ENCODE data around the gene TSKS.

The TSKS gene

GRCh38 chr19:49779731-49780555, 16.8 kb upstream of the TSKS start:
- Histone ChIP-seq H3K9me3 (ENCODE audit: control insufficient read depth, insufficient read depth, low read depth, low read length) (no peaks in the 10 kb centered on the region), H3K27ac (ENCODE audit: low read depth, low read length) (no peak overlapping the region), H3K9ac (ENCODE audit: low read length) (no peak overlapping the region), H3K4me3 (ENCODE audit: low read depth, low read length) (no peak overlapping the region), H3K36me3 (ENCODE audit: control insufficient read depth, insufficient read depth, low read length) (peaks cover 19% of the 10 kb centered on the region), H3K4me1 (ENCODE audit: control insufficient read depth, insufficient read depth, low read length) (peaks cover 12% of the 10 kb centered on the region; the same call in 1 of the 2 replicates), H3K27me3 (ENCODE audit: control insufficient read depth, insufficient read depth, low read length) (no peaks in the 10 kb centered on the region)

- Histone ChIP-seq H3K27ac (ENCODE audit: low read depth, low read length) (no peak overlapping the region), H3K27me3 (ENCODE audit: control insufficient read depth, insufficient read depth, low read length) (no peaks in the 10 kb centered on the region), H3K36me3 (ENCODE audit: control insufficient read depth, insufficient read depth, low read length) (no peaks in the 10 kb centered on the region), H3K9ac (ENCODE audit: low read length) (no peak overlapping the region), H3K4me1 (ENCODE audit: control insufficient read depth, insufficient read depth, low read length) (peaks cover 12% of the 10 kb centered on the region; the same call in 1 of the 2 replicates), H3K9me3 (ENCODE audit: control insufficient read depth, insufficient read depth, low read depth, low read length) (no peaks in the 10 kb centered on the region), H3K4me3 (ENCODE audit: low read depth, low read length) (no peak overlapping the region)
Measured at GRCh38 chr19:49776371-49776764, 13.3 kb upstream of the TSKS start.

GRCh38 chr19:49775742-49776370, 12.8 kb upstream of the TSKS start:
- H3K4me3 ChIP-seq (ENCODE audit: low read depth, low read length), result no peak overlapping the region
- H3K27ac ChIP-seq (ENCODE audit: low read depth, low read length), result no peak overlapping the region
- H3K36me3 ChIP-seq (ENCODE audit: control insufficient read depth, insufficient read depth, low read length), result no peaks in the 10 kb centered on the region
- H3K27me3 ChIP-seq (ENCODE audit: control insufficient read depth, insufficient read depth, low read length), result no peaks in the 10 kb centered on the region
- no peaks in the 10 kb centered on the region for H3K9me3 ChIP-seq (ENCODE audit: control insufficient read depth, insufficient read depth, low read depth, low read length)
- H3K4me1 ChIP-seq (ENCODE audit: control insufficient read depth, insufficient read depth, low read length), result peaks cover 7% of the 10 kb centered on the region; the same call in 1 of the 2 replicates
- no peak overlapping the region for H3K9ac ChIP-seq (ENCODE audit: low read length)

DNA sequence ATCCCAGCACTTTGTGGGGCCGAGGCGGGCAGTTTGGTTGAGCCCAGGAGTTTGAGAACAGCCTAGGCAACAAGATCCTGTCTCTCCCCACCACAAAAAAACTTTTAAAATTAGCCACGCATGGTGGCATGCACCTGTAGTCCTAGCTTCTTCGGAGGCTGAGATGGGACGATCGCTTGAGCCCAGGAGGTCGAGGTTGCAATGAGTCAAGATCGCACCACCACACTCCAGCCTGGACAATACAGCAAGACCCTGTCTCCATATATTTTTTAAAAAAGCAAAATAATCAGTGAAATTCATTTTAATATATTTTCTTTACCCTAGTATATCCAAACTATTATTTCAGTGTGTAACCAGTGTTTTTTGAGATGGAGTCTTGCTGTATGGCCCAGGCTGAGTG, 11.9 kb upstream of the TSKS start:
- no peak overlapping the region for H3K27ac ChIP-seq (ENCODE audit: low read depth, low read length)
- no peak overlapping the region for H3K4me3 ChIP-seq (ENCODE audit: low read depth, low read length)
- no peaks in the 10 kb centered on the region for H3K36me3 ChIP-seq (ENCODE audit: control insufficient read depth, insufficient read depth, low read length)
- no peaks in the 10 kb centered on the region for H3K27me3 ChIP-seq (ENCODE audit: control insufficient read depth, insufficient read depth, low read length)
- no peaks in the 10 kb centered on the region for H3K9me3 ChIP-seq (ENCODE audit: control insufficient read depth, insufficient read depth, low read depth, low read length)
- no peak overlapping the region for H3K9ac ChIP-seq (ENCODE audit: low read length)
- peaks cover 4% of the 10 kb centered on the region; the same call in 1 of the 2 replicates for H3K4me1 ChIP-seq (ENCODE audit: control insufficient read depth, insufficient read depth, low read length)

GRCh38 chr19:49773663-49774350, 10.7 kb upstream of the TSKS start:
- Histone ChIP-seq H3K9me3 (ENCODE audit: control insufficient read depth, insufficient read depth, low read depth, low read length) (no peaks in the 10 kb centered on the region), H3K9ac (ENCODE audit: low read length) (no peak overlapping the region), H3K36me3 (ENCODE audit: control insufficient read depth, insufficient read depth, low read length) (no peaks in the 10 kb centered on the region), H3K27me3 (ENCODE audit: control insufficient read depth, insufficient read depth, low read length) (no peaks in the 10 kb centered on the region), H3K4me1 (ENCODE audit: control insufficient read depth, insufficient read depth, low read length) (peaks cover 4% of the 10 kb centered on the region; the same call in 1 of the 2 replicates), H3K27ac (ENCODE audit: low read depth, low read length) (no peak overlapping the region), H3K4me3 (ENCODE audit: low read depth, low read length) (no peak overlapping the region)

DNA sequence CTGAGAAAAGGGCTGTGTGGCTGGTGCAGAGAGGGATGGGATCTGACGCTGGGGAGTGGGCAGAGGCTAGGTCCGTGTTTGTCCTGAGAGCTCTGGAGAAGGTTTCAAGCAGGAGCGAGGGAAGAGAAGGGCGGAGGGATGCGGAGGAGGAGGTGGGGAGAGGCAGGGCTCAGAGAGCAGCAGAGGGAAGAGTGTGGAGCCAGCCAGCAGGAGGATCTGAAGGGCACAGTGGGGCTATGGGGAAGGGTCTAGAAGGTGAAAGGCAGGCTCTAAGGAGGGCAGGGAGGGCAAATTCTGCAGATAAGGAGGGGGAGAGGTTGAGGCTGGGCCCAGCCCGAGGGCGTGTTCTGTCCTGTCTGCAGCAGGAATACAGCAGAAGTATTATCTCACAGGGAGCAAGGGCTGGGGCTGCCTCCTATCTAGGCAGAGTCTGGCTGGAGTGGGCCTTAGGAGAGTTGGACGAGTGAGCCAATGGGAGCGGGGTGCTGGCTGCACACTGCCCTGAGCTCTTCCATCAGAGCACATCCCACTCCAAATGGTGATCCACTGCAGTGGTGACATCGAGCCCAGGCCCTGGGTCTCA, 9.8 kb upstream of the TSKS start:
- H3K9me3 ChIP-seq (ENCODE audit: control insufficient read depth, insufficient read depth, low read depth, low read length), result no peaks in the 10 kb centered on the region
- no peak overlapping the region for H3K4me3 ChIP-seq (ENCODE audit: low read depth, low read length)
- H3K27ac ChIP-seq (ENCODE audit: low read depth, low read length), result no peak overlapping the region; the same call in 1 of the 2 replicates
- no peaks in the 10 kb centered on the region for H3K27me3 ChIP-seq (ENCODE audit: control insufficient read depth, insufficient read depth, low read length)
- H3K4me1 ChIP-seq (ENCODE audit: control insufficient read depth, insufficient read depth, low read length), result peaks cover 4% of the 10 kb centered on the region; the same call in 1 of the 2 replicates
- H3K36me3 ChIP-seq (ENCODE audit: control insufficient read depth, insufficient read depth, low read length), result no peaks in the 10 kb centered on the region
- no peak overlapping the region for H3K9ac ChIP-seq (ENCODE audit: low read length)

DNA sequence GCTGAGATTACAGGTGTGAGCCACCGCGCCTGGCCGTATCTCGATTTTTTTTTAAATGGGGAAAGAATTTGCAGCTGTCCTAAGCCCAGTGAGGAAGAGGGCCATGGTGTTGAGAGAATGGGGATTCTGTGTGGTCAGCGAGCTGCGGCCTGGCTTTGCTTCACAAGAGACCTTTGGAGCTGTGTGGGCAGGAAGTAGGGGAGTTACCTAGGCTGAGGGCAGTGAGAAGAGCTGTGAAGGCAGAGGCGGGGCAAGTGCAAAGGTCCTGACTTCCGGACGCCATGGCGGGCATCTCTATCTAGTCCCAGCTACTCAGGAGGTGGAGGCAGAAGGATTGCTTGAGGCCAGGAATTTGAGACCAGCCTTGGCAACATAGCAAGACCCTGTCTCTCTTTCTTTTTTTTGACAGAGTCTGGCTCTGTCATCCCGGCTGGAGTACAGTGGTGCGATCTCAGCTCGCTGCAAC, 8.6 kb upstream of the TSKS start:
- Histone ChIP-seq H3K9me3 (ENCODE audit: control insufficient read depth, insufficient read depth, low read depth, low read length) (no peaks in the 10 kb centered on the region), H3K9ac (ENCODE audit: low read length) (no peak overlapping the region), H3K4me1 (ENCODE audit: control insufficient read depth, insufficient read depth, low read length) (peaks cover 4% of the 10 kb centered on the region; the same call in 1 of the 2 replicates), H3K27ac (ENCODE audit: low read depth, low read length) (no peak overlapping the region), H3K4me3 (ENCODE audit: low read depth, low read length) (no peak overlapping the region), H3K27me3 (ENCODE audit: control insufficient read depth, insufficient read depth, low read length) (no peaks in the 10 kb centered on the region), H3K36me3 (ENCODE audit: control insufficient read depth, insufficient read depth, low read length) (no peaks in the 10 kb centered on the region)

GRCh38 chr19:49770529-49770928, 7.4 kb upstream of the TSKS start:
- Histone ChIP-seq H3K27ac (ENCODE audit: low read depth, low read length) (no peak overlapping the region), H3K4me1 (ENCODE audit: control insufficient read depth, insufficient read depth, low read length) (peaks cover 4% of the 10 kb centered on the region; the same call in 1 of the 2 replicates)

DNA sequence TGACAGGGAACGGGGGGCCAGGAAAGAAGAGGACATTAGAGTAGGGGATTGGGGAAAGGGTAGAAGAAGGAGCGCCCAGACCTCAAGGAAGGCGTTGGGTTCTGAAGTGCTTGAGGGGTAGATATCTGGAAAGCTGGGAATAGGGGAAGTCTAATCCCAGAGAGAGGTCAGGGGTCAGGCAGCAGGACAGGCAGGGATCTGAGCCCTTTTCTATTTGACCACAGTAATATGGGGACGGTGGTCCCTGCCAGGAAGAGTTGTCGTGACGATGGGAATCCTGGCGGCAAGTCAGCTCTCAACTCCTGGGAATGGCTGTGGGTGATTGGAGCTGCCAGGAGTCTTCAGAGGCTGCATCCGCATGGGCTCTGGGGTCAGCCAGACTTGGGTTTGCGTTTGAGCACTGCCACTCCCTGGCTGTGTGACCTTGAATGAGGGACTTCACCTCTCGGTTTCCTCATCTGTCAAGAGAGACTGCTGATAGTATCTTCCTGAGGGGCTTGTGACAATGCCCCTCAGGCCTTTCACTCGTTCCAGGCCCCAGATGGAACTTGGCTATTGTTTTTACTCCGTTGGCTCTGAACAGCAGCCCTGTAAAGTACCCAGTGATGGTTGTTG, 5.0 kb upstream of the TSKS start:
- Histone ChIP-seq H3K36me3 (ENCODE audit: control insufficient read depth, insufficient read depth, low read length) (no peaks in the 10 kb centered on the region), H3K27ac (ENCODE audit: low read depth, low read length) (no peak overlapping the region), H3K27me3 (ENCODE audit: control insufficient read depth, insufficient read depth, low read length) (no peaks in the 10 kb centered on the region), H3K4me3 (ENCODE audit: low read depth, low read length) (peak overlapping the region; percentile 91), H3K4me1 (ENCODE audit: control insufficient read depth, insufficient read depth, low read length) (peaks cover 4% of the 10 kb centered on the region; the same call in 1 of the 2 replicates), H3K9me3 (ENCODE audit: control insufficient read depth, insufficient read depth, low read depth, low read length) (no peaks in the 10 kb centered on the region), H3K9ac (ENCODE audit: low read length) (peak overlapping the region; percentile 77)

More at GRCh38 chr19:49770529-49770928, 7.4 kb upstream of the TSKS start:
- Histone ChIP-seq H3K27me3 (ENCODE audit: control insufficient read depth, insufficient read depth, low read length) (no peaks in the 10 kb centered on the region), H3K9ac (ENCODE audit: low read length) (no peak overlapping the region), H3K4me3 (ENCODE audit: low read depth, low read length) (no peak overlapping the region), H3K36me3 (ENCODE audit: control insufficient read depth, insufficient read depth, low read length) (no peaks in the 10 kb centered on the region), H3K9me3 (ENCODE audit: control insufficient read depth, insufficient read depth, low read depth, low read length) (no peaks in the 10 kb centered on the region)

- peak overlapping the region; percentile 91 for H3K4me3 ChIP-seq (ENCODE audit: low read depth, low read length)
- H3K27me3 ChIP-seq (ENCODE audit: control insufficient read depth, insufficient read depth, low read length), result no peaks in the 10 kb centered on the region
- H3K4me1 ChIP-seq (ENCODE audit: control insufficient read depth, insufficient read depth, low read length), result no peaks in the 10 kb centered on the region; the same call in 1 of the 2 replicates
- H3K9ac ChIP-seq (ENCODE audit: low read length), result peak overlapping the region; percentile 77
- peak overlapping the region; percentile 51; the same call in 1 of the 2 replicates for H3K27ac ChIP-seq (ENCODE audit: low read depth, low read length)
- no peaks in the 10 kb centered on the region for H3K36me3 ChIP-seq (ENCODE audit: control insufficient read depth, insufficient read depth, low read length)
- H3K9me3 ChIP-seq (ENCODE audit: control insufficient read depth, insufficient read depth, low read depth, low read length), result no peaks in the 10 kb centered on the region
Measured at GRCh38 chr19:49767381-49767780, 4.3 kb upstream of the TSKS start.
